ENCODE measurements around the gene CRTAP.
"Not testable (repeated sequence)": the region's sequence is repeated elsewhere in the genome, so short reads cannot be mapped to it uniquely, and the experiment has no call there.

The CRTAP gene

GRCh38 chr3:33113772-33114621 is at the start of gene CRTAP:
Gene CRTAP, plus strand, starts transcription at chr3:33114014. Its CDS starts 64 bp downstream, at chr3:33114078.
- H3K4me3 ChIP-seq (ENCODE audit: low read depth, low read length), result peak within 1 kb of the TSS; percentile 62
- TF ChIP-seq CTCF (IDR thresholded peaks at IDR 0.05; ENCODE audit: control insufficient read depth, extremely low read depth, insufficient read depth), result no peak
- peak; percentile 89 for DNase-seq (ENCODE audit: low read depth)

- no peak for DNase-seq (ENCODE audit: low read depth)
- H3K4me3 ChIP-seq (ENCODE audit: low read depth, low read length), result no peak overlapping the region
- 0 out of 2 replicates have a peak, but pooled peaks have one; percentile 9 for TF ChIP-seq CTCF (IDR thresholded peaks at IDR 0.05; ENCODE audit: control insufficient read depth, extremely low read depth, insufficient read depth)
Observed at GRCh38 chr3:33064929-33065328, 48.9 kb upstream of the CRTAP start.

- no peak for DNase-seq (ENCODE audit: low read depth)
- no peak for TF ChIP-seq CTCF (IDR thresholded peaks at IDR 0.05; ENCODE audit: control insufficient read depth, extremely low read depth, insufficient read depth)
- no peak overlapping the region for H3K4me3 ChIP-seq (ENCODE audit: low read depth, low read length)
Observed at GRCh38 chr3:33067484-33067883, 46.3 kb upstream of the CRTAP start.

- peak; percentile 37 for DNase-seq (ENCODE audit: low read depth)
Observed at GRCh38 chr3:33069862-33070261, 44.0 kb upstream of the CRTAP start.

GRCh38 chr3:33071181-33071580 is 42.6 kb upstream of the CRTAP start:
- no peak overlapping the region for H3K4me3 ChIP-seq (ENCODE audit: low read depth, low read length)
- TF ChIP-seq CTCF (IDR thresholded peaks at IDR 0.05; ENCODE audit: control insufficient read depth, extremely low read depth, insufficient read depth), result no peak
- DNase-seq (ENCODE audit: low read depth), result no peak

More at GRCh38 chr3:33069862-33070261, 44.0 kb upstream of the CRTAP start:
- H3K4me3 ChIP-seq (ENCODE audit: low read depth, low read length), result not testable (repeated sequence)

GRCh38 chr3:33071946-33072345 is 41.9 kb upstream of the CRTAP start:
- DNase-seq (ENCODE audit: low read depth), result no peak
- no peak for TF ChIP-seq CTCF (IDR thresholded peaks at IDR 0.05; ENCODE audit: control insufficient read depth, extremely low read depth, insufficient read depth)
- H3K4me3 ChIP-seq (ENCODE audit: low read depth, low read length), result no peak overlapping the region

GRCh38 chr3:33074217-33075067 is 39.4 kb upstream of the CRTAP start:
- H3K4me3 ChIP-seq (ENCODE audit: low read depth, low read length), result no peak overlapping the region
- DNase-seq (ENCODE audit: low read depth), result peak; percentile 26
- TF ChIP-seq CTCF (IDR thresholded peaks at IDR 0.05; ENCODE audit: control insufficient read depth, extremely low read depth, insufficient read depth), result peak; percentile 93

Data from LNCaP clone FGC (cell line).